HG03354 (cell line): Measurements from ENCODE around the gene CLPSL1.

ENCODE experiments used
- ATAC-seq: cut with Tn5 transposase; IDR thresholded peaks from one replicate; pipeline ENCODE4 v1.9.1; 2021; ENCODE audit warnings: mild to moderate bottlenecking; ENCODE audit not compliant: unreplicated experiment, poor library complexity, severe bottlenecking

CLPSL1 gene

DNA sequence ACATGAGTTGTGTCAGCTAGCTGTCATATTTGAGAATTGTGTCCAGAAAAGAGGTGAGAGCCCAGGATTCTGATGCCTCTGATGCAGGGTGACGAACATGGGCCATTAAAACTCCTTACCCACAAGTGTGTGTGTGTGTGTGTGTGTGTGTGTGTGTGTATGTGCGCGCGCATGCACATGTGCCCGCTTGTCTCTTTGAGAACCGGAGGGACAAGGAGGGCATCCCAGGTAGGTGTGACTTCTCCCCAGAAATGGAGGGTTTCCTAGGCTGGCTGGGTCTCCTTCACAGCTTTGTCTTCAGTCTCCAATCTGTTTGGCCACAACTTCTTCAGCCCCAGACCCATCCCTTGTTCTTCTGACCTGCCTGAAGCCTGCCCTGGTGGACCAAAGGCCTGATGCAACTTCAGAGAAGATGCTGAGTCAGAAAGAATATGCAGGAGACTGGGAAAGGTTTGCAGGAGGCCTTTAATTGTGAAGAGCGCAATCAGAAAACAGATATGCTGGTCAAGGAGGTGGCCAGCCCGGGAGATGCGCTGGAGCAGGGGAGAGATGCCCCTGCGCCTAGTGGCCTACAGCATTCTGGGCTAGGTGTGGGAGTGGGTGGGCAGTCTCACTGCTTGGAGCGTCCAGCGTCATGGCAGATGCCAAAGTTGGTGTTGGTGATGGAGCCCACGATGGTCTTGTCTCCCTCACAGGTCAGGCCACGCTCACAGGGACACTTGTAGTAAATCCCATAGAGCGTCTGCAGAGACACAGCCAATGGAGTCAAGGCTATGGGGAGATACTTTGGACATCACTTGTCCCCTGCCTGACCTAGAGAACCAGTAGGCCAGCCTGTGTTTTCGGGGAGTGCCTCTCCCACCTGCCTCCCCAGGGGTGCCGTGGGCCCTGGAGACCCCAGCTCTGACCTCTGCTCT lies 14.0 kb downstream of the CLPSL1 start:
- no peak for ATAC-seq

DNA sequence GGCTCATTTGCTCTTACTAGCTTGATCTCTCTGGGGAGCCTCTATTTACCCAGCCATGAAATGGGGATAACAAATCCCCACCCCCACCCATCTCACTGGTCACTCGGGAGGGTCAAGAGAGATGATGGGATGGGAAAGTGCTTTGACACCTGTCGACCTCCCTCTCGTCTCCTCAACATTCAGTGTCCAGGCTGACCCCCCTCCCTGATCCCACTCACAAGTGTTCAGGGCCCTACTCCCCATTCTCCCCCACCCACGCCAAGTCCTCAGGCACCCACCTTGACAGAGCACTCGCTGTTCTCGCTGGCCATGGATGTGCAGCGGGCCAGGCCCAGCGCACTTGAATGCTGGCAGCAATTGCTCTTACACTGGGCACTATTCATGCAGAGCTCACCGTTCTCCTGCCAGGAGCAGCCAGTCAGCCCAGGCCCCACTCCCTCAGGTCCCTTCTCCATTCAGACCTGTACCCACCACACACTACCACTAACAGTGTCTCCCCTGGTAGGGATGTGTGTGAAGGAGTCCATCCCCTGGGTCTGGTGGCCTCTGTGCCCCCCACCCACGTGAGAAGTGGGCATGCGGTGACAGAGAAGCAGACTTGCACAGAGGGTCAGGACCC lies 14.7 kb downstream of the CLPSL1 start:
- no peak for ATAC-seq

DNA sequence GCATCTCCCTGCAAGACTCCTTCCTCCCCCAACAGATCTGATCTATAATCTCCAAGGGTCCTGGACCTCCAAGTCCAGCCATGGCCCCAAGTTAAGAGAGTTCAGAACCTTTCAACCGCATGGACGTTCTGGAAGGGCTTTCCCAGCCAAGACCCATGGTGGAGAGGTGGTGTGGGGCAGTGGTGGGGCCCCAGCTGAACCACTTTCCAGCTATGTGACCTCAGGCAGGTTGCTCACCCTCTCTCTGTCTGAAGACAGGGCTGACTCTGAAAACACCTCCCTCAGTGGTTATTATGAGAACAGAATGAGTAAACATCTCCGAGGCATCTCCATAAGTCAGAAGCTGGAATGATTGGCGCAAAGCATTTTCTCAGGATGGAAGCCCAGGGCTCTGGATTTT lies 15.4 kb downstream of the CLPSL1 start:
- no peak for ATAC-seq

DNA sequence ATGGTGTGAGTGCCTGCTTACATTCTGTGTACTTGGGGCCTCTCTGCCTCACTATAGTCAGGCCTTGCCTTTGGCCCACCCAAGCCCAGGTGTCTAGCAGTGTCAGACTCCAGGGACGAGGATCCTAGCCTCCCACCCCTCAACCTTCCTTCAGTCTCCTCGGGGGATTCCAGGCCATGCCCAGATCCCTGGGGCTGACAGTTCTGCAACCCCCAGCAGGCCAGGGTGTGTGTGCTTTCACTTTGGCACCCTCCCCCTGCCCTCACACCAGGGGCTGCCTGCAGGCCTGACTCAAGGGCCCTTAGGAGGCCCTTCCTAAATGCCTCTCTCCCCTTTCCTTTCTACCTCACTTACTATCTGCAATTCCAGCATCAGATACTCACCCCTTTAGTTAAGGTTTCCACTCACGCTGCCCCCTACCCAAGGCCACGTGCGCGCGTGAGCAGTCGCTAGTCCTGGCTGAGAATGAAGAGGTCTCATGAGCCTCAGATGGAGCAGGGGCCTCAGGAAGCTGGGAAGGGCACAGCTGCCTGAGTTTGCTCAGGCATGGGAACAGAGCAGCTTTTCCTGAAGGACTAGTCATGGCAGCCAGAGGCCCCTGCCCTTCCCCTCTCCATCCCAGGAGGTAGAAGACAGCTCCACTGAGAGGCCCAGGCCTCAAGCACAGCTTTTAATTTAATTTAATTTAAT lies 17.2 kb downstream of the CLPSL1 start:
- ATAC-seq = no peak

DNA sequence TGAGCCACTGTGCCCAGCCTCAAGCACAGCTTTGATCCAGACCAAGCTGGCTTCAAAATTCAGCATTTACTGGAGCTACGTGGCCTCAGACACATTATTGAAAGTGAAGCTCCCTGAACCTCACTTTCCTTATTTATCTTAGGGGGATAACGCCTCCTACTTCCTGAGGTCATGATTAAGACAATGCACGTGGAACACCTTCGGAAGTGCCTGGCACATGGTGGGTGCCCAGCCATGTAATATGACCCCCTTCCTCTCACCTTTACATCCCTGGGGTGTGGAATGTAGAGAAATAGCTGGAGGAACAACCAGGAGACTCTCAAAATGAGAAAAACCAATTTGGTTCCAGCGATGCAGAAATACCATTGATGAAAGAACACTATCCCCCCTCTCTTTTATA lies 17.9 kb downstream of the CLPSL1 start:
- ATAC-seq = no peak

DNA sequence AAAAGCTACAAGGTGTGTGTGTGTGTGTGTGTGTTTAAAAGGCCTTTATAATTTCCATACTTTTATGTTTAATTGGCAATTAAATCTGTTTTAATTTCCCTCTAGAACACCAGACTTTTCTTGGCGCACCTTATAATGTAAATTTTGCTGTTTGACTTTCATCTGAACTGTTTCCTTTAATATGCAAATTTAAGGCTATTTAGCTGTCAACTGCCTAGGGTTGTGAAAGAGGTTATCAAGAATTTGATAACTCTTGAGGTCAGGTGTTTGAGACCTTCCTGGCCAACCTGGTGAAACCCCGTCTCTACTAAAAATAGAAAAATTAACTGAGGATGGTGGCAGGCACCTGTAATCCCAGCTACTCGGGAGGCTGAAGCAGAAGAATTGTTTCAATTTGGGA lies 20.3 kb downstream of the CLPSL1 start:
- no peak for ATAC-seq

DNA sequence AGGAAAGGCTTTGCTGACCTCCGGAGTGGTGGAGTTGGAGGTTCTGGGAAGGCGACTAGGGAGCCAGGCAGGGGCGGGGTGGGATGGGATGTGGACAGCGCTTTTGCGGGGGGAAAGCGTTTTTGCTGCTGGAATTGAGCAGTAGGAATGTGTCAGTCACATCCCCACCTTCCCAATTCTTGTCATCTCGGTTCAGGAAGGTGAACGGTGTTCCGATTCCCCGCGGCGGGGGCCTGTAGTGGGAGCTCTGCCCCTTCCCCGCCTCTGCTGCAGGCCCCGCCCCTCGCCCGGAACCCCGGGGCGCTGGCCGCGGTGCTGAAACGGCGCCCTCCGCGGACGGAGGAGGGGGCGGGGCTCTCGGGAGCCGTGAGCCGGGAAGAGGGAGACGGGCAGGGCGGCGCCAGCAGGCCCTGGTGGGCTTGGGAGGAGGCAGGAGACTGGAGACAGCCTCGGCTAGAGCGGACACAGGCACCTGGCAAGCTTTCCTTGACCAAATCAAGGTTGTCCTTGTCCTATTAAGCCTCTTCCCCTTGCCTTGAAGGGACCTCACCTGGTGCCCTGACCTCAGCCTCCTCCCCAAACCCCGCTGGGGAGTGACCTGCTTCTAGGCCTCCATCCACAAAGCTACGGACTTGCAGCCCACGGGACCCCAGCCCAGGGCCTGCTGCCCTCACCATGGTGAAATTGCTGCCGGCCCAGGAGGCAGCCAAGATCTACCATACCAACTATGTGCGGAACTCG lies 24.3 kb downstream of the CLPSL1 start, which contains the start of gene LHFPL5:
Gene LHFPL5, plus strand, starts transcription at position 357 of the 741 bp plus-strand sequence. Its CDS starts 319 bp downstream, at position 676.
- no peak for ATAC-seq

DNA sequence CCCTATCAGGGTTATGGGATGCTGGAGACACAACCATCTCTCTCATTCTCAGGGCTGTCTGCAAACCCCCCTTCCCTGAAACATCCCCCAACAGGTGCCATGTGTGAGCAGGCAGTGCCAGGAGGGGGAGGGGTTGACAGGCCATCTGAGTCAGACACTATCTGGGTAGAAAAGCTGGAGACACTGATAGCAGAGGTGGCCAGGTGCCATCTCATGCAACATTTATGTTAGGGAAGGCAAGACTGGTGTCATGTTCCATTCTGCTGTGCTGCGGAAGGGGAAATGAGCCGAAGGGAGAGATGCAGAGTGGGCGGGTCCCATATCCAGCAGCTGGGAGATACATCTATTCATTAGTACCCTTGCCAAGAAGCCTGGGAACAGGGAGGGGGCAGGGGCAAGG lies 27.9 kb downstream of the CLPSL1 start:
- ATAC-seq = no peak

DNA sequence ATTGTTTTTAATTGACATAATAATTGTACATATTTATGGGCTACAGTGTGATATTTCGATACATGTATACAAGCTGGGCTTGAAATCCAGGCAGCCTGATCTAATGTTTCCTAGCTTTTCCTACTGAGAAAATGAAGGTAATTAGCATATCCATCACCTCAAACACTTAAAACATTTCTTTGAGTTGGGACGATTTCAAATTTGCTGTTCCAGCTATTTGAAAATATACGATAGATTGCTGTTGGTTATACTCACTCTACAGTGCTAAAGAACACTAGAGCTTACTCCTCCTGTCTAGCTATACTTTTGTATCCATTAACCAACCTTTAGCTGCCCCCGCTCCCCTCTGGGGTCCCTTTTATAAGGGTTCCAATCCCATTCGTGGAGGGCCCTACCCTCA lies 29.0 kb downstream of the CLPSL1 start:
- ATAC-seq = no peak

DNA sequence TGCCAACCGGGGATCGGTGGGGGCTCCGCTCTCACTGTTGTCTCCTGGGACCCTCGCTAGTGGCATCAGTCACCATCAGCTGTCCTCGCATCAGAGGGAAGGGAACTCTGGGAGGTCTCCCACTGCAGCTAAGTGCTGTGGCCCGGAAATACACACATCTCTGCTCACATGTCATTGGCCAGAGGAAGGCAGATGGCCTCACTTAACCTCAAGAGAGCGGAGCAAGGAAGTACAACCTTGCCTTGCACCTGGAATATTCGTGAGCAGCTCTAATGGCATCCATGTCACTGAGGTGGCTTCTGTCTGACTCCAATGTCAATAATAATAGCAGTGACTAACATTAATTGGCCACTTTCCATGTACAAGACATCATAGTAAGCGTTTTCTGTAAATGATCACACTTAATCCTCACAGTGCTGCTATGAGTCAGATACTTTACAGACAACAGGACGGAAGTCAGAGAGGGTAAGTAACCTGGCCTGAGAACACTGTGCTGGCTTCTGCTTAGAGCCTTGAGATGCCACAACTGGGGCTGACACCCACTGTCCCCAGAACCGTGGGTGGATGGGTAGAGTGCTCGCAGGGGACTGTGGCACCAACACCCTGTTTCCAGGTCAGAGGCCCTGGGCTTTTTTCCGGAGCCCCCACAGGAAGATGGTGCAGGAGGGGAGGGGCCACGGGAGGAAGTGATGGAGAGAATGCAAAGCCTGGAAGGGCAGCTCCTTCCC lies 30.3 kb downstream of the CLPSL1 start:
- no peak for ATAC-seq

DNA sequence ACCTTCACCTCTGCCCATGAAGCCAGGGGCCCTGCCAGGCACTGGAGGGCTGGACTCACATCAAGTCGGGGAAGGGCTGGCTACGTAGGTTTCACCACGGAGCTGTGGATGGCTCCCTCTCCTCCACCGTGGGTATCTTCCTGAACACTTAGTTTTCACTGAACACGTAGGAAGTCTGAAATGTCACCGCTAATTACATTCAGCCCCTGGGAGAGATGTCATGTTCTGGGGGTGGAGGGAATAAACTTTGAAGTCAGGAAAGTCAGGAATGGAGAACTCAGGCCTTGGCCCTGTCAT lies 30.8 kb downstream of the CLPSL1 start:
- no peak for ATAC-seq

DNA sequence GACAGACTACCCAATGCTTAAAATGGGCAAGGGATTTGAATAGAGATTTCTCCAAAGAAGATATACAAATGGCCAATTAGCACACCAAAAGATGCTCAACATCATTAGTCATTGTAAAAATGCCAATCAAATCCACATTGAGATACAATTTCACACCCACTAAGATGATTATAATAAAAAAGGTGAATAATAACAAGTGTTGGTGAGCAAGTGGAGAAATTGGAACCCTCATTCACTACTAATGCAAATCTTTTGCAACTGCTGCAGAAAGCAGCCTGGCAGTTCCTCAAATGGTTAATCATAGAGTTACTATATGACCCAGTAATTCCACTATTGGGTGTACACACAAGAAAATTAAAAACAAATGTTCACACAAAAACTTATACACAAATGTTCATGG lies 36.7 kb downstream of the CLPSL1 start:
- ATAC-seq = no peak

DNA sequence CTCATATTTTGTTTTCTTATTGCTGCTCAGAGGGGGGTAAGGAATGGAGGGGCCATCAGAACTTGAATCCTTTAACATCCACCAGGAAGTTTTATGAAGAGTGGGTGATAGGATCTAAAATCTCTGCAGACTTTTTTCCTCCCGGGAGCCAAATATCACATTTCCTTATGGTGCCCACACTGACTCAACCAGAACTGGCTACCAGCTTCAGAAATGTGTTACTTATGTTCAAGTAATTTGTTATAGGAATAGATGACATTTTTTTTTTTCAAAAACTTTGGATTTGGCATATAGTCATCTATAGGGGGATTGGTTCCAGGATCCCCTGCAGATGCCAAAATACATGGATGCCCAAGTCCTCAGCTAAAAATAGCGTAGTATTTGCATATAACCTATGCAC lies 42.8 kb downstream of the CLPSL1 start:
- no peak for ATAC-seq

DNA sequence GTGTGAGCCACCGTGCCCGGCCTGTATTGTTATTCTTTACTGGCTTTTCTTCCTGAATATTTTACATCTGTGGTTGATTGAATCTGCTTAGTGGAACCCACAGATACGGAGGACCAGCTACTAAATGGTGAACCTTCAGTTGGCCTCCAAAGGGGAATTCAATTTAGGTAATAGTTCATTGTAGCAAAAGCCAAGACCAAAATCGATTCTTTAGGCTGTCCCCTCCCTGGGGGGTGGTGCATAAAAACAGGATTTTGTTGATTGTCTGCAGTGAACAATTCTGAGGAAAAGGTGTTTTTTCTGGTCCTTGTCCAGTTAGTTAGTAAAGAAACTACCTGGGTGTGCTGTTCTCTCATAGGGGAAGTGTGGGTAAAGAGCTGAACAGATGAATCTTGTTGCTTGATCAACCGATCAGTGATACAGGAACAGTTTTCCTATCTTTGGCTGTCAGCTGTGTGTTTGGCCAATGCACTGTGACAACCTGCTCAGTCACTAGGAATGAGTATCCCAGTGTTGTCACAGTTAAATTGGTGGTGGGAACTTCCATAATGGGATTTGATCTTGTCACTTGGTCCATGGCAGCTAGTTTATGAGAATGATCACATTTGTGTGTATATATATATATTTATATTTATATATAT lies 43.9 kb downstream of the CLPSL1 start:
- no peak for ATAC-seq

DNA sequence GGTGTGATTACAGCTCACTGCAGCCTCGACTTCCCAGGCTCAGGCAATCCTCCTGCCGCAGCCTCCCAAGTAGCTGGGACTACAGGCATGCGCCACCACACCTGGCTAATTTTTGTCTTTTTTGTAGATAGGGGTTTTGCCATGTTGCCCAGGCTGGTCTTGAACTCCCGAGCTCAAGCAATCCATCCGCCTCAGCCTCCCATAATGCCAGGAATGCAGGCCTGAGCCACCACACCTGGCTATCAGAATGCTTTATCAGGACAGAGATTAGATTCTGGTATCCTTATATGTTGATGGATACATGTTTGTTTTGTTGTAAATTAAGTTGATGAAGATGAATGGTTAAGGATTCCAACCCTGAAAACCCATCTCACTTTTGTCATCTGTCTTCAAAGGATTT lies 48.5 kb downstream of the CLPSL1 start:
- no peak for ATAC-seq

DNA sequence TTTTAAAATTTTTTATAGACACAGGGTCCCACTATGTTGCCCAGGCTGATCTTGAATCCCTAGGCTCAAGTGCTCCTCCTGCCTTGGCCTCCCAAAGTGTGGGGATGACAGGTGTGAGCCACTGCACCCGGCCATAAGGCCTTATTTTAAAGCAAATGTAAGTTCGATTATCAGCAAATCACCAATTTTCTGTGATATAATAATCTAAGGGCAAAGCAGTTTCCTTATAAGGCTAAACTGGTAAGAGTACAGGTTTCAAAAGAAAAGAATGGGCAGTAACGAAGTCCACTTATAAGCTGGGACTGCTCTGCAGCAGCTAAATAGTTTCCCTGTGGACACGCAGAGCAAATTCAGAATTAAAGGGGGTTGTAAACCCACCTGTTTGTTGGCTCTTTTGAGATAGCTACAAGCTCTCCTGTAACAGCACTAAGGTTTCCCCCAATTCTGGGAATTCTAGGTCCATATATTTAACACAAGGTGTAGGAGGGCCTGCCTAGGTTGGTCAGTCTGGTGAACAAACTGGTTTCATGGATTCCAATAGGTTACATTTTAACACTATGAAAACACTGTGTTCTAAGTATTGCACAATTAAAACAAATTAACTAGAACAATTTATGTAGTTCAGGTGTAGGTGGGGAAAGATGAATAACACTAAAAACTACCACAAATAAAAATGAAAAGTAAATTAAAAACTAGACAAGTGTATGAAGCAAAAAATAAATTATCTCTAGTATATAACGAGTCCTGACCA lies 50.6 kb downstream of the CLPSL1 start:
- ATAC-seq = no peak

DNA sequence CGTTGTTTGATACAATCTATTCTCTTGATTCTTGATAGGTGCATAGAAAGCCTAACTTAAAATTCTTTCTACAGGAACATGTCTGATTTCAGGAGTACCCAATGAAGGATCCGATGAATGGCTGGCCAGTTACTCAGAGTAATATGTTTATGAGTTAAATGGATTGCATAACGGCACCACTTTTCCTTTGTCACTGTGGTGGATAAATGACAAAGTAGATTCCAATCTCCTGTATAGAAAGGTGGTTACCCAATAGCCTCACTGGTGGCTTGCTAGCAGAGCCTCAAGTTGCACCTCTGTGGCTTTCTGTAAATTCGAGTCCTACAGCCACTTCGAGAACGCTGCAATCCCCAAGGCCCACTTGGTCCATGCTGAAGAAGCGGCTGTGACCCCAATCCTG lies 52.7 kb downstream of the CLPSL1 start:
- no peak for ATAC-seq
